HAP-1 (cell line): ENCODE measurements around the gene KLHL25.

Source experiments
- DNase-seq, 2 experiments: peaks; one replicate each; pipeline ENCODE4 v3.0.0-alpha.2; 2016 to 2020; ENCODE audit warnings: low spot score in 2 of 2
- H3K27me3 ChIP-seq: fragments of 250-450 bp; sonication (Bioruptor Pico); 2 replicates; pipeline ENCODE4 v1.5.1; 2020; ENCODE audit warnings: low read depth, mild to moderate bottlenecking, moderate library complexity
- H3K36me3 ChIP-seq: fragments of 250-450 bp; sonication (Bioruptor Pico); replicated peaks from 2 replicates; pipeline ENCODE4 v1.5.1; 2020; ENCODE audit warnings: mild to moderate bottlenecking
- H3K4me1 ChIP-seq: fragments of 250-450 bp; sonication (Bioruptor Pico); 2 replicates; pipeline ENCODE4 v1.5.1; 2020; ENCODE audit warnings: mild to moderate bottlenecking
- H3K4me3 ChIP-seq: fragments of 250-450 bp; sonication (Bioruptor Pico); 2 replicates; pipeline ENCODE4 v1.5.1; 2020; ENCODE audit warnings: mild to moderate bottlenecking, moderate library complexity
- H3K9me3 ChIP-seq: fragments of 250-450 bp; sonication (Bioruptor Pico); 2 replicates; pipeline ENCODE4 v1.5.1; 2020; ENCODE audit warnings: mild to moderate bottlenecking, moderate library complexity
- in situ Hi-C: fragments of 300-500 bp; cut with MboI; formaldehyde crosslinking; loops from 3 replicates; pipeline ENCODE4 v1.14.3; 2020; ENCODE audit warnings: low sequenced_read_pairs, inconsistent platforms, mixed read lengths

The KLHL25 gene

GRCh38 chr15:85766001-85766831 is 28.5 kb downstream of the KLHL25 start:
- H3K36me3 ChIP-seq = peaks cover 20% of the 10 kb centered on the region
- H3K4me3 ChIP-seq = no peak overlapping the region
- in situ Hi-C loops = no loop called here
- H3K4me1 ChIP-seq = no peaks in the 10 kb centered on the region
- DNase-seq = no peak
- H3K9me3 ChIP-seq = no peaks in the 10 kb centered on the region
- no peaks in the 10 kb centered on the region for H3K27me3 ChIP-seq

- Histone ChIP-seq H3K27me3 (no peaks in the 10 kb centered on the region), H3K36me3 (peaks cover 34% of the 10 kb centered on the region), H3K4me3 (no peak overlapping the region), H3K4me1 (no peaks in the 10 kb centered on the region), H3K9me3 (no peaks in the 10 kb centered on the region)
- in situ Hi-C loops = no loop called here
- no peak for DNase-seq
These were observed 30.0 kb downstream of the KLHL25 start for GRCh38 chr15:85764649-85765277.

GRCh38 chr15:85763673-85764633 is 30.8 kb downstream of the KLHL25 start:
- no peaks in the 10 kb centered on the region for H3K27me3 ChIP-seq
- H3K36me3 ChIP-seq = peaks cover 36% of the 10 kb centered on the region
- H3K4me1 ChIP-seq = no peaks in the 10 kb centered on the region
- DNase-seq = no peak
- in situ Hi-C loops = no loop called here
- H3K9me3 ChIP-seq = no peaks in the 10 kb centered on the region
- H3K4me3 ChIP-seq = no peak overlapping the region

GRCh38 chr15:85763157-85763556 is 31.6 kb downstream of the KLHL25 start:
- Histone ChIP-seq H3K9me3 (no peaks in the 10 kb centered on the region), H3K4me1 (no peaks in the 10 kb centered on the region), H3K4me3 (no peak overlapping the region), H3K36me3 (peaks cover 36% of the 10 kb centered on the region), H3K27me3 (no peaks in the 10 kb centered on the region)
- in situ Hi-C loops = no loop called here
- DNase-seq = no peak

- Histone ChIP-seq H3K4me3 (no peak overlapping the region), H3K36me3 (peaks cover 37% of the 10 kb centered on the region), H3K9me3 (no peaks in the 10 kb centered on the region), H3K4me1 (no peaks in the 10 kb centered on the region), H3K27me3 (no peaks in the 10 kb centered on the region)
- in situ Hi-C loops = no loop called here
- no peak for DNase-seq
These were observed 32.0 kb downstream of the KLHL25 start for GRCh38 chr15:85762756-85763127.

- Histone ChIP-seq H3K4me3 (no peak overlapping the region), H3K4me1 (no peaks in the 10 kb centered on the region), H3K9me3 (no peaks in the 10 kb centered on the region), H3K36me3 (peaks cover 39% of the 10 kb centered on the region), H3K27me3 (no peaks in the 10 kb centered on the region)
- in situ Hi-C loops = no loop called here
- no peak for DNase-seq
These were observed 32.5 kb downstream of the KLHL25 start for GRCh38 chr15:85762039-85762755.

GRCh38 chr15:85761635-85762034 is 33.1 kb downstream of the KLHL25 start:
- peaks cover 39% of the 10 kb centered on the region for H3K36me3 ChIP-seq
- no peak overlapping the region for H3K4me3 ChIP-seq
- in situ Hi-C loops = no loop called here
- H3K27me3 ChIP-seq = no peaks in the 10 kb centered on the region
- DNase-seq = no peak
- H3K9me3 ChIP-seq = no peaks in the 10 kb centered on the region
- no peaks in the 10 kb centered on the region for H3K4me1 ChIP-seq

- peaks cover 39% of the 10 kb centered on the region for H3K36me3 ChIP-seq
These were observed 34.0 kb downstream of the KLHL25 start for GRCh38 chr15:85760531-85761371.

GRCh38 chr15:85760049-85760448 is 34.7 kb downstream of the KLHL25 start:
- DNase-seq = no peak
- in situ Hi-C loops = no loop called here
- no peak overlapping the region for H3K4me3 ChIP-seq
- no peaks in the 10 kb centered on the region for H3K27me3 ChIP-seq
- H3K36me3 ChIP-seq = peaks cover 39% of the 10 kb centered on the region
- no peaks in the 10 kb centered on the region for H3K9me3 ChIP-seq
- no peaks in the 10 kb centered on the region for H3K4me1 ChIP-seq

More at GRCh38 chr15:85760531-85761371, 34.0 kb downstream of the KLHL25 start:
- in situ Hi-C loops = no loop called here
- no peak for DNase-seq
- no peaks in the 10 kb centered on the region for H3K4me1 ChIP-seq
- H3K27me3 ChIP-seq = no peaks in the 10 kb centered on the region
- no peak overlapping the region for H3K4me3 ChIP-seq
- no peaks in the 10 kb centered on the region for H3K9me3 ChIP-seq

- in situ Hi-C loops = no loop called here
- Histone ChIP-seq H3K4me1 (no peaks in the 10 kb centered on the region), H3K4me3 (no peak overlapping the region), H3K36me3 (peaks cover 39% of the 10 kb centered on the region), H3K27me3 (no peaks in the 10 kb centered on the region), H3K9me3 (no peaks in the 10 kb centered on the region)
- no peak for DNase-seq
These were observed 35.3 kb downstream of the KLHL25 start for GRCh38 chr15:85759376-85759775.

- H3K27me3 ChIP-seq = no peaks in the 10 kb centered on the region
- H3K4me3 ChIP-seq = no peak overlapping the region
- H3K36me3 ChIP-seq = peaks cover 39% of the 10 kb centered on the region
- no peaks in the 10 kb centered on the region for H3K4me1 ChIP-seq
- in situ Hi-C loops = no loop called here
- no peaks in the 10 kb centered on the region for H3K9me3 ChIP-seq
- no peak for DNase-seq
These were observed 36.1 kb downstream of the KLHL25 start for GRCh38 chr15:85758655-85758978.

GRCh38 chr15:85757939-85758654 is 36.6 kb downstream of the KLHL25 start:
- Histone ChIP-seq H3K27me3 (no peaks in the 10 kb centered on the region), H3K4me1 (no peaks in the 10 kb centered on the region), H3K4me3 (no peak overlapping the region), H3K9me3 (no peaks in the 10 kb centered on the region), H3K36me3 (peaks cover 38% of the 10 kb centered on the region)
- in situ Hi-C loops = no loop called here
- DNase-seq = no peak
